Measurements from ENCODE around the gene MREG. TPM values are rescaled to one million over a fixed set of nuclear protein-coding genes. Genes with fewer than 3 reads are reported as not detected.

The MREG gene
- total RNA-seq, 4 donors from 2014 or later = 2.2 to 5.6 (median 3.7) TPM

- no peak for TF ChIP-seq CTCF (IDR thresholded peaks at IDR 0.05)
- peak; percentile 64 for DNase-seq (ENCODE audit: low spot score)
- no peak for ATAC-seq (ENCODE audit: low FRiP score)
Measured at GRCh38 chr2:216034065-216034464, 20.7 kb upstream of the MREG start.

- DNase-seq (ENCODE audit: low spot score) (no peak), ATAC-seq (ENCODE audit: low FRiP score) (no peak)
- TF ChIP-seq CTCF (IDR thresholded peaks at IDR 0.05) = no peak
Measured at GRCh38 chr2:216033403-216033802, 20.1 kb upstream of the MREG start.

GRCh38 chr2:216031960-216032689 is 18.8 kb upstream of the MREG start:
- no peak for TF ChIP-seq CTCF (IDR thresholded peaks at IDR 0.05)
- no peak for ATAC-seq (ENCODE audit: low FRiP score)
- no peak for DNase-seq (ENCODE audit: low spot score)

GRCh38 chr2:216030216-216030615 is 16.9 kb upstream of the MREG start:
- DNase-seq (ENCODE audit: low spot score) = no peak
- no peak for ATAC-seq (ENCODE audit: low FRiP score)
- TF ChIP-seq CTCF (IDR thresholded peaks at IDR 0.05) = no peak

- DNase-seq (ENCODE audit: low spot score) = no peak
- ATAC-seq (ENCODE audit: low FRiP score) = no peak
- no peak for TF ChIP-seq CTCF (IDR thresholded peaks at IDR 0.05)
Measured at GRCh38 chr2:216029416-216030129, 16.2 kb upstream of the MREG start.

- no peak for TF ChIP-seq CTCF (IDR thresholded peaks at IDR 0.05)
- no peak for DNase-seq (ENCODE audit: low spot score)
- no peak for ATAC-seq (ENCODE audit: low FRiP score)
Measured at GRCh38 chr2:216024779-216025336, 11.5 kb upstream of the MREG start.

All from omental fat pad (tissue), 4 donors.